Gastrocnemius medialis (tissue), 4 donors: ENCODE data around the gene GLIS2.

Experiments used
- CTCF ChIP-seq, 5 experiments: fragments of 450-650 bp in 3 of 5; fragments of 200-600 bp in 2 of 5; sonication (generic) in 2 of 5; IDR thresholded peaks in 4 of 5; conservative IDR thresholded peaks in 1 of 5; 1 replicate in 4 of 5; 2 replicates in 1 of 5; pipeline ENCODE4 v1.5.1; 2016 to 2019; ENCODE audit warnings: antibody characterized with exemption in 5 of 5, mild to moderate bottlenecking in 3 of 5, moderate library complexity in 3 of 5
- POLR2A ChIP-seq, 2 donors: fragments of 450-650 bp; IDR thresholded peaks; one replicate each; pipeline ENCODE4 v1.6.1; 2017; ENCODE audit warnings: antibody characterized with exemption in 2 of 2, mild to moderate bottlenecking in 2 of 2, moderate library complexity in 2 of 2

GRCh38 chr16:4303973-4304372, 11.9 kb upstream of the GLIS2 start:
- TF ChIP-seq CTCF (IDR thresholded peaks at IDR 0.05 in 4 of 5, conservative IDR thresholded peaks at IDR 0.05 in 1 of 5), result no peak
- TF ChIP-seq POLR2A (IDR thresholded peaks at IDR 0.05), result no peak
